ENCODE results near the gene ALKBH5. TPM values are rescaled to one million over a fixed set of nuclear protein-coding genes. Genes with fewer than 3 reads are reported as not detected.

The ALKBH5 gene
- total RNA-seq, 1 donor from 2014 or later, result 123 TPM

GRCh38 chr17:18158022-18158600 is 25.5 kb upstream of the ALKBH5 start:
- peak; percentile 96 for DNase-seq (ENCODE audit: low spot score)

- DNase-seq (ENCODE audit: low spot score), result no peak
These were observed 24.0 kb upstream of the ALKBH5 start for GRCh38 chr17:18159551-18160120.

- no peak for DNase-seq (ENCODE audit: low spot score)
These were observed 23.3 kb upstream of the ALKBH5 start for GRCh38 chr17:18160128-18160856.

- no peak for DNase-seq (ENCODE audit: low spot score)
These were observed 22.2 kb upstream of the ALKBH5 start for GRCh38 chr17:18161207-18162145.

GRCh38 chr17:18163547-18163946 is 20.1 kb upstream of the ALKBH5 start:
- no peak for DNase-seq (ENCODE audit: low spot score)

- no peak for DNase-seq (ENCODE audit: low spot score)
These were observed 16.7 kb upstream of the ALKBH5 start for GRCh38 chr17:18166894-18167293.

GRCh38 chr17:18167421-18167820 is 16.2 kb upstream of the ALKBH5 start:
- DNase-seq (ENCODE audit: low spot score), result no peak

- DNase-seq (ENCODE audit: low spot score), result no peak
These were observed 10.9 kb upstream of the ALKBH5 start for GRCh38 chr17:18172531-18173278.

GRCh38 chr17:18173740-18174139 is 9.9 kb upstream of the ALKBH5 start:
- DNase-seq (ENCODE audit: low spot score), result no peak

- no peak for DNase-seq (ENCODE audit: low spot score)
These were observed 7.5 kb upstream of the ALKBH5 start for GRCh38 chr17:18176176-18176575.

GRCh38 chr17:18177133-18177532 is 6.5 kb upstream of the ALKBH5 start:
- DNase-seq (ENCODE audit: low spot score), result no peak

- no peak for DNase-seq (ENCODE audit: low spot score)
These were observed 5.9 kb upstream of the ALKBH5 start for GRCh38 chr17:18177722-18178121.

- no peak for DNase-seq (ENCODE audit: low spot score)
These were observed 4.4 kb upstream of the ALKBH5 start for GRCh38 chr17:18179196-18179595.

- DNase-seq (ENCODE audit: low spot score), result no peak
These were observed 3.8 kb upstream of the ALKBH5 start for GRCh38 chr17:18179804-18180203.

- no peak for DNase-seq (ENCODE audit: low spot score)
These were observed 2.3 kb upstream of the ALKBH5 start for GRCh38 chr17:18181358-18181757.

GRCh38 chr17:18182110-18182977 is 1.3 kb upstream of the ALKBH5 start:
- peak; percentile 61 for DNase-seq (ENCODE audit: low spot score)

GRCh38 chr17:18182978-18183333 is 672 bp upstream of the ALKBH5 start:
- peak; percentile 86 for DNase-seq (ENCODE audit: low spot score)

- peak; percentile 56 for DNase-seq (ENCODE audit: low spot score)
These were observed 759 bp downstream of the ALKBH5 start for GRCh38 chr17:18184143-18185031.

- no peak for DNase-seq (ENCODE audit: low spot score)
These were observed 1.8 kb downstream of the ALKBH5 start for GRCh38 chr17:18185391-18185790.

All from mucosa of gallbladder (tissue), 1 donor.